Measurements from ENCODE around the gene TUBB4A. TPM values are rescaled to one million over a fixed set of nuclear protein-coding genes. Genes with fewer than 3 reads are reported as not detected.

The TUBB4A gene
- total and polyA plus RNA-seq, 9 of the 15 experiments (the other 6 are each of a cell fraction or from before 2014, with no cell fraction given), result 0.14 to 7.0 (median 0.75) TPM

GRCh38 chr19:6519289-6519688, 17.2 kb upstream of the TUBB4A start:
- BruUV-seq (replicated peaks), result no TSS peak
- FAIRE-seq (no peak), ATAC-seq (no peak), DNase-seq (ENCODE audit: extremely low read depth in 1 of 4, low spot score in 3 of 4) (no peak)
- ChIA-PET POLR2A (interaction anchor here (1.2 kb wide), 1 partner anchor 11 kb away, joined by 11 read pairs; the partner anchor contains the start of gene TNFSF9), CTCF (ENCODE audit: low intra/inter-chr PET ratio) (no interaction called here)
- H4K20me1 ChIP-seq (replicated peaks; ENCODE audit: control insufficient read depth, insufficient read depth, low read length), result no peaks in the 10 kb centered on the region; the same call in 1 of the 2 replicates
- no peak overlapping the region for H3K27ac ChIP-seq (ENCODE audit: extremely low read depth, low read depth, low read length)
- H3K9ac ChIP-seq (ENCODE audit: insufficient read depth in 1 of 2, low read depth in 2 of 2, low read length in 2 of 2), result no peak overlapping the region
- intact Hi-C loops (cut with micrococcal nuclease) (loop anchor here (5.0 to 10.0 kb wide), 3 partner anchors 83 to 394 kb away; partner anchors contain the start of genes GPR108 and TRIP10), in situ Hi-C loops (cut with MboI) (no loop called here)
- H2AFZ ChIP-seq (ENCODE audit: low read depth, low read length), result no peak overlapping the region
- no peaks in the 10 kb centered on the region for H3K27me3 ChIP-seq (ENCODE audit: control insufficient read depth in 2 of 2, insufficient read depth in 2 of 2, low read length in 2 of 2)
- H3K9me3 ChIP-seq (replicated peaks; ENCODE audit: control insufficient read depth, insufficient read depth, low read depth, low read length), result no peaks in the 10 kb centered on the region
- 9% methylated on average over 2 of the region's 2 CpGs for WGBS (ENCODE audit: insufficient coverage, low coverage, missing lambda C conversion rate)
- H3K4me2 ChIP-seq (ENCODE audit: insufficient read depth, low read length), result no peak overlapping the region
- no peaks in the 10 kb centered on the region for H3K79me2 ChIP-seq (ENCODE audit: control insufficient read depth, insufficient read depth, low read length)
- H3K4me3 ChIP-seq, result no peak overlapping the region
- H3K36me3 ChIP-seq (ENCODE audit: control insufficient read depth, insufficient read depth, low read length), result no peaks in the 10 kb centered on the region
- peaks cover 16 to 40% of the 10 kb centered on the region in 2 experiments for H3K4me1 ChIP-seq (replicated peaks in 1 of 2; ENCODE audit: control insufficient read depth in 2 of 2, insufficient read depth in 2 of 2, low read length in 2 of 2)
- TF ChIP-seq ATF3 (IDR thresholded peaks at IDR 0.05) (peak; percentile 60), ATF3 (CRISPR knock-in tag; conservative IDR thresholded peaks at IDR 0.05) (no peak), BRF1 (IDR thresholded peaks at IDR 0.05; ENCODE audit: borderline replicate concordance, extremely low read depth, insufficient read length) (no peak), FOSL1 (tag; conservative IDR thresholded peaks at IDR 0.05) (peak; percentile 78), DPF2 (IDR thresholded peaks at IDR 0.05) (0 out of 2 replicates have a peak, but pooled peaks have one; percentile 21), ERF (CRISPR knock-in tag; IDR thresholded peaks at IDR 0.05) (no peak), SMARCE1 (IDR thresholded peaks at IDR 0.05) (no peak), ATF4 (CRISPR knock-in tag; IDR thresholded peaks at IDR 0.05) (no peak), PHB (CRISPR knock-in tag; IDR thresholded peaks at IDR 0.05) (no peak)
- no peaks in the 10 kb centered on the region for H3K9me1 ChIP-seq (ENCODE audit: control insufficient read depth, insufficient read depth, low read length)
